SK-N-SH (cell line): ENCODE measurements around the gene SGSM2. TPM values are rescaled to one million over a fixed set of nuclear protein-coding genes. Genes with fewer than 3 reads are reported as not detected.

Experiments used
- CTCF ChIA-PET: fragments of 300-600, 350-600 bp; formaldehyde crosslinking; extraction: SDS; loops from one replicate; lab custom pipeline; 2021; lab: Yijun Ruan, JAX
- POLR2A ChIA-PET: fragments of 350-600 bp; sonication (Branson Sonifier 250); formaldehyde crosslinking; extraction: SDS; loops from one replicate; lab custom pipeline; 2020; ENCODE audit warnings: antibody characterized with exemption, inconsistent platforms; lab: Yijun Ruan, JAX
- DNase-seq: peaks from one replicate; pipeline ENCODE4 v3.0.0; 2012
- H2AFZ ChIP-seq: fragments of 200-600 bp; sonication (generic); 2 replicates; pipeline ENCODE4 v1.8.1; 2016; ENCODE audit warnings: antibody characterized with exemption, mild to moderate bottlenecking, low read depth
- H3F3A ChIP-seq: fragments of 200-600 bp; sonication (generic); replicated peaks from 2 replicates; pipeline ENCODE3; 2016; ENCODE audit warnings: antibody characterized with exemption, mild to moderate bottlenecking; ENCODE audit not compliant: insufficient read depth
- H3K27ac ChIP-seq, 2 experiments: fragments of 200-500 bp in 1 of 2; fragments of 200-600 bp in 1 of 2; sonication (Bioruptor generic) in 1 of 2; sonication (generic), shearing (Covaris generic) in 1 of 2; 2 replicates each; pipeline versions ENCODE4 v1.5.1 to v1.6.1; 2014 to 2016; ENCODE audit warnings: low read depth in 2 of 2, inconsistent platforms in 1 of 2, low read length in 1 of 2, mild to moderate bottlenecking in 1 of 2, mixed read lengths in 1 of 2
- H3K27me3 ChIP-seq: fragments of 200-600 bp; sonication (generic), shearing (Covaris generic); 2 replicates; pipeline ENCODE4 v1.6.1; 2016; ENCODE audit warnings: mixed run types; ENCODE audit not compliant: insufficient read depth
- H3K36me3 ChIP-seq, 2 experiments: fragments of 200-500 bp in 1 of 2; fragments of 200-600 bp in 1 of 2; sonication (Bioruptor generic) in 1 of 2; sonication (generic) in 1 of 2; replicated peaks in 1 of 2; 2 replicates each; pipeline versions ENCODE3 to v1.5.1; 2014 to 2016; ENCODE audit warnings: low read length in 1 of 2, mild to moderate bottlenecking in 1 of 2; ENCODE audit not compliant: insufficient read depth in 2 of 2, control insufficient read depth in 1 of 2
- H3K4me1 ChIP-seq, 2 experiments: fragments of 200-500 bp in 1 of 2; fragments of 200-600 bp in 1 of 2; sonication (Bioruptor generic) in 1 of 2; sonication (generic), shearing (Covaris generic) in 1 of 2; 2 replicates each; pipeline versions ENCODE4 v1.5.1 to v1.6.1; 2014 to 2016; ENCODE audit warnings: low read depth in 1 of 2, low read length in 1 of 2, mixed run types in 1 of 2; ENCODE audit not compliant: insufficient read depth in 2 of 2, control insufficient read depth in 1 of 2
- H3K4me2 ChIP-seq: fragments of 200-600 bp; sonication (generic), shearing (Covaris generic); 2 replicates; pipeline ENCODE4 v1.6.1; 2017; ENCODE audit warnings: mixed run types
- H3K4me3 ChIP-seq, 2 experiments: fragments of 200-500 bp in 1 of 2; fragments of 200-600 bp in 1 of 2; sonication (Bioruptor generic) in 1 of 2; sonication (generic), shearing (Covaris generic) in 1 of 2; 2 replicates each; pipeline versions ENCODE4 v1.5.1 to v1.8.1; 2014 to 2016; ENCODE audit warnings: low read depth in 2 of 2, inconsistent platforms in 1 of 2, low read length in 1 of 2, mild to moderate bottlenecking in 1 of 2, mixed read lengths in 1 of 2, moderate library complexity in 1 of 2
- H3K79me2 ChIP-seq: fragments of 200-600 bp; sonication (generic); 2 replicates; pipeline ENCODE4 v1.8.1; 2017; ENCODE audit warnings: mild to moderate bottlenecking; ENCODE audit not compliant: insufficient read depth
- H3K9ac ChIP-seq: fragments of 200-600 bp; sonication (generic); 2 replicates; pipeline ENCODE4 v1.6.1; 2017; ENCODE audit warnings: mixed run types
- H3K9me2 ChIP-seq: fragments of 200-600 bp; sonication (generic); 2 replicates; pipeline ENCODE4 v1.6.1; 2017; ENCODE audit warnings: mixed run types
- H3K9me3 ChIP-seq: fragments of 200-600 bp; sonication (generic); 2 replicates; pipeline ENCODE4 v1.6.1; 2017; ENCODE audit warnings: mixed run types, mild to moderate bottlenecking, moderate library complexity
- H4K20me1 ChIP-seq: fragments of 200-600 bp; sonication (generic); 2 replicates; pipeline ENCODE4 v1.6.1; 2017; ENCODE audit warnings: mild to moderate bottlenecking, mixed run types; ENCODE audit not compliant: insufficient read depth
- CHD2 ChIP-seq: fragments of 150-350 bp; IDR thresholded peaks from 2 replicates; pipeline ENCODE4 v1.6.1; 2018; ENCODE audit warnings: low read length; ENCODE audit not compliant: partially characterized antibody
- EZH2phosphoT487 ChIP-seq: fragments of 200-600 bp; sonication (generic); IDR thresholded peaks from 2 replicates; pipeline ENCODE4 v1.6.1; 2017; ENCODE audit warnings: low read depth, mixed run types, mild to moderate bottlenecking, antibody characterized with exemption, moderate library complexity, borderline replicate concordance
- FOXJ3 ChIP-seq: sonication (generic); formaldehyde crosslinking; IDR thresholded peaks from 2 replicates; pipeline ENCODE4 v1.5.1; 2020; ENCODE audit warnings: mild to moderate bottlenecking, missing genetic modification reagents
- FOXM1 ChIP-seq: IDR thresholded peaks from 2 replicates; pipeline ENCODE4 v1.4.0; 2012; ENCODE audit warnings: low read depth, mild to moderate bottlenecking
- IRF3 ChIP-seq: fragments of 150-350 bp; IDR thresholded peaks from 2 replicates; pipeline ENCODE4 v1.6.1; 2016; ENCODE audit warnings: mild to moderate bottlenecking, low read depth, low read length
- JUND ChIP-seq: IDR thresholded peaks from 2 replicates; pipeline ENCODE4 v1.4.0; 2012
- MAX ChIP-seq: IDR thresholded peaks from 2 replicates; pipeline ENCODE4 v1.4.0; 2012; ENCODE audit warnings: low read depth
- RCOR1 ChIP-seq: fragments of 150-350 bp; IDR thresholded peaks from 2 replicates; pipeline ENCODE4 v1.6.1; 2017; ENCODE audit warnings: antibody characterized with exemption, low read length
- REST ChIP-seq: IDR thresholded peaks from 2 replicates; pipeline ENCODE4 v1.6.1; 2012; ENCODE audit warnings: mild to moderate bottlenecking, low read depth, low read length, moderate library complexity
- RXRA ChIP-seq: IDR thresholded peaks from 2 replicates; pipeline ENCODE4 v1.4.0; 2012; ENCODE audit warnings: low read depth, mild to moderate bottlenecking, borderline replicate concordance
- SMC3 ChIP-seq: IDR thresholded peaks from 2 replicates; pipeline ENCODE4 v1.6.1; 2012; ENCODE audit warnings: low read depth, low read length, improper control_type of control experiment
- TCF12 ChIP-seq: IDR thresholded peaks from 2 replicates; pipeline ENCODE4 v1.4.0; 2012
- USF1 ChIP-seq: IDR thresholded peaks from 2 replicates; pipeline ENCODE4 v1.4.0; 2012; ENCODE audit warnings: low read depth, borderline replicate concordance
- YY1 ChIP-seq: IDR thresholded peaks from 2 replicates; pipeline ENCODE4 v1.4.0; 2012; ENCODE audit warnings: low read depth, mild to moderate bottlenecking
- WGBS: methylation state at CpG from one replicate; pipeline ENCODE4 v1.1.6; 2017; ENCODE audit warnings: low lambda C conversion rate; 5-methylcytosine and 5-hydroxymethylcytosine counted together
- polyA plus RNA-seq, 3 experiments: library from polyadenylated mRNA; depleted of rRNA; stranded (reverse); fragments of >200 nt; gene quantifications; 2 replicates each; pipeline ENCODE4 v1.2.3, GENCODE V29; 2012
- TF ChIP-seq, protein P1 (sequence below): fragments of 150-350 bp; IDR thresholded peaks from 2 replicates; pipeline ENCODE4 v1.6.1; 2017; ENCODE audit warnings: antibody characterized with exemption, low read length, low read depth, borderline replicate concordance
- TF ChIP-seq, protein P2 (sequence below): IDR thresholded peaks from 2 replicates; pipeline ENCODE4; 2012
- TF ChIP-seq, protein P3 (sequence below): IDR thresholded peaks from 2 replicates; pipeline ENCODE4 v1.4.0; 2012; ENCODE audit warnings: low read depth, borderline replicate concordance

SGSM2 gene
- polyA plus RNA-seq, 1 of the 3 experiments (the other 2 are of a cell fraction), result 85.9 TPM

- Histone ChIP-seq H3K27me3 (no peaks in the 10 kb centered on the region), H3K27ac (peak overlapping the region; percentile 68 to 80), H3K4me1 (peaks cover 21 to 37% of the 10 kb centered on the region in 2 experiments; a peak in 3 of 4 replicates), H3K4me2 (peak overlapping the region; percentile 98), H3K9me3 (no peaks in the 10 kb centered on the region), H4K20me1 (peaks cover 27% of the 10 kb centered on the region; the same call in 1 of the 2 replicates), H2AFZ (no peak overlapping the region), H3K4me3 (peak overlapping the region; percentile 44 to 66), H3K79me2 (peaks cover 51% of the 10 kb centered on the region), H3K9me2 (no peaks in the 10 kb centered on the region), H3F3A (peaks cover 11% of the 10 kb centered on the region), H3K36me3 (peaks cover 7 to 13% of the 10 kb centered on the region in 2 experiments), H3K9ac (peak overlapping the region; percentile 69)
- DNase-seq, result no peak
- TF ChIP-seq USF1 (no peak), JUND (no peak), REST (no peak), FOXJ3 (CRISPR knock-in tag) (no peak), SMC3 (no peak), RXRA (no peak), EZH2phosphoT487 (no peak), IRF3 (no peak), FOXM1 (no peak), MAX (no peak), YY1 (no peak), CHD2 (no peak), TCF12 (no peak), RCOR1 (no peak)
- TF ChIP-seq, protein P1, sequence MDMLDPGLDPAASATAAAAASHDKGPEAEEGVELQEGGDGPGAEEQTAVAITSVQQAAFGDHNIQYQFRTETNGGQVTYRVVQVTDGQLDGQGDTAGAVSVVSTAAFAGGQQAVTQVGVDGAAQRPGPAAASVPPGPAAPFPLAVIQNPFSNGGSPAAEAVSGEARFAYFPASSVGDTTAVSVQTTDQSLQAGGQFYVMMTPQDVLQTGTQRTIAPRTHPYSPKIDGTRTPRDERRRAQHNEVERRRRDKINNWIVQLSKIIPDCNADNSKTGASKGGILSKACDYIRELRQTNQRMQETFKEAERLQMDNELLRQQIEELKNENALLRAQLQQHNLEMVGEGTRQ, result no peak
- TF ChIP-seq, protein P2, sequence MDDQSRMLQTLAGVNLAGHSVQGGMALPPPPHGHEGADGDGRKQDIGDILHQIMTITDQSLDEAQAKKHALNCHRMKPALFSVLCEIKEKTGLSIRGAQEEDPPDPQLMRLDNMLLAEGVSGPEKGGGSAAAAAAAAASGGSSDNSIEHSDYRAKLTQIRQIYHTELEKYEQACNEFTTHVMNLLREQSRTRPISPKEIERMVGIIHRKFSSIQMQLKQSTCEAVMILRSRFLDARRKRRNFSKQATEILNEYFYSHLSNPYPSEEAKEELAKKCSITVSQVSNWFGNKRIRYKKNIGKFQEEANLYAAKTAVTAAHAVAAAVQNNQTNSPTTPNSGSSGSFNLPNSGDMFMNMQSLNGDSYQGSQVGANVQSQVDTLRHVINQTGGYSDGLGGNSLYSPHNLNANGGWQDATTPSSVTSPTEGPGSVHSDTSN, result no peak
- TF ChIP-seq, protein P3, sequence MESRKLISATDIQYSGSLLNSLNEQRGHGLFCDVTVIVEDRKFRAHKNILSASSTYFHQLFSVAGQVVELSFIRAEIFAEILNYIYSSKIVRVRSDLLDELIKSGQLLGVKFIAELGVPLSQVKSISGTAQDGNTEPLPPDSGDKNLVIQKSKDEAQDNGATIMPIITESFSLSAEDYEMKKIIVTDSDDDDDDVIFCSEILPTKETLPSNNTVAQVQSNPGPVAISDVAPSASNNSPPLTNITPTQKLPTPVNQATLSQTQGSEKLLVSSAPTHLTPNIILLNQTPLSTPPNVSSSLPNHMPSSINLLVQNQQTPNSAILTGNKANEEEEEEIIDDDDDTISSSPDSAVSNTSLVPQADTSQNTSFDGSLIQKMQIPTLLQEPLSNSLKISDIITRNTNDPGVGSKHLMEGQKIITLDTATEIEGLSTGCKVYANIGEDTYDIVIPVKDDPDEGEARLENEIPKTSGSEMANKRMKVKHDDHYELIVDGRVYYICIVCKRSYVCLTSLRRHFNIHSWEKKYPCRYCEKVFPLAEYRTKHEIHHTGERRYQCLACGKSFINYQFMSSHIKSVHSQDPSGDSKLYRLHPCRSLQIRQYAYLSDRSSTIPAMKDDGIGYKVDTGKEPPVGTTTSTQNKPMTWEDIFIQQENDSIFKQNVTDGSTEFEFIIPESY, result no peak
- ChIA-PET POLR2A (interaction anchor here (1.5 to 2.6 kb wide), 3 partner anchors 9 to 25 kb away, joined by 3 to 26 read pairs (median 12); partner anchors contain the start of gene MNT), CTCF (interaction anchor here (1.0 to 6.2 kb wide), 5 partner anchors 10 to 41 kb away, joined by 3 to 62 read pairs (median 12); no protein-coding TSS in a partner anchor)
- WGBS, result 91% methylated on average over 18 of the region's 18 CpGs
Measured at GRCh38 chr17:2391597-2392251, 54.4 kb downstream of the SGSM2 start.
